Stomach (tissue), 9 donors: ENCODE measurements around the gene ELMOD1. TPM values are rescaled to one million over a fixed set of nuclear protein-coding genes. Genes with fewer than 3 reads are reported as not detected.

Experiments
- DNase-seq, 2 donors: peaks; one replicate each; pipeline versions ENCODE4 v3.0.0 to v3.0.0-alpha.2; 2013 to 2019
- H3K27ac ChIP-seq, 5 donors: fragments of 200-600 bp in 4 of 5; sonication (generic) in 4 of 5; one replicate each; pipeline ENCODE4 v1.5.1; 2013 to 2019; ENCODE audit warnings: mild to moderate bottlenecking in 1 of 5, moderate library complexity in 1 of 5
- H3K27me3 ChIP-seq, 3 donors: fragments of 200-600 bp; sonication (generic); one replicate each; pipeline ENCODE4 v1.5.1; 2017 to 2019; ENCODE audit warnings: mixed run types in 1 of 3
- H3K36me3 ChIP-seq, 4 donors: fragments of 200-600 bp; sonication (generic); 1 replicate in 3 of 4; 2 replicates in 1 of 4; pipeline ENCODE4 v1.5.1; 2016 to 2019
- H3K4me1 ChIP-seq, 4 donors: fragments of 200-600 bp; sonication (generic); one replicate each; pipeline ENCODE4 v1.5.1; 2016 to 2019
- H3K4me3 ChIP-seq, 4 donors: fragments of 200-600 bp; sonication (generic) in 3 of 4; one replicate each; pipeline ENCODE4 v1.5.1; 2016 to 2019; ENCODE audit warnings: mild to moderate bottlenecking in 1 of 4
- H3K9me3 ChIP-seq, 4 donors: fragments of 200-600 bp; sonication (generic); one replicate each; pipeline ENCODE4 v1.5.1; 2016 to 2019
- EP300 ChIP-seq: sonication (generic); formaldehyde crosslinking; IDR thresholded peaks from one replicate; pipeline ENCODE4 v1.6.1; 2017; ENCODE audit warnings: antibody characterized with exemption
- POLR2A ChIP-seq, 4 donors: fragments of 450-650 bp; IDR thresholded peaks; one replicate each; pipeline ENCODE4 v1.6.1; 2016; ENCODE audit warnings: antibody characterized with exemption in 4 of 4, control low read depth in 2 of 4, mild to moderate bottlenecking in 1 of 4, moderate library complexity in 1 of 4
- POLR2AphosphoS5 ChIP-seq, 3 donors: sonication (generic); formaldehyde crosslinking; IDR thresholded peaks; one replicate each; pipeline ENCODE4 v1.6.1; 2016; ENCODE audit warnings: antibody characterized with exemption in 3 of 3
- WGBS, 5 donors: extraction: QIAGEN DNeasy Blood & Tissue Kit in 3 of 5; methylation state at CpG; one replicate each; pipeline versions ENCODE4 v1.1.5 to v1.1.7; 2013 to 2018; 5-methylcytosine and 5-hydroxymethylcytosine counted together
- intact Hi-C: fragments of 100-400 bp; cut with DNase I; formaldehyde crosslinking; loops from one replicate; pipeline ENCODE4 v1.15.1; 2023; ENCODE audit warnings: low total_unique reads
- polyA plus RNA-seq, 3 donors: library from polyadenylated mRNA; stranded (reverse); fragments of 200-250 nt; gene quantifications; one replicate each; pipeline ENCODE4 v1.2.3, GENCODE V29; 2013
- total RNA-seq, 5 donors: library from RNA; depleted of rRNA; stranded (reverse); fragments of >200 nt; gene quantifications; one replicate each; pipeline versions ENCODE4 v1.1.0 to v1.2.3, GENCODE V29; 2014 to 2016
- TF ChIP-seq, protein P1 (sequence below), 7 experiments: fragments of 450-650 bp in 4 of 7; fragments of 200-600 bp in 3 of 7; sonication (generic) in 3 of 7; IDR thresholded peaks; one replicate each; pipeline ENCODE4 v1.5.1; 2016 to 2019; ENCODE audit warnings: antibody characterized with exemption in 7 of 7, control low read depth in 2 of 7, mild to moderate bottlenecking in 1 of 7
- donor health status: healthy with polysubstance abuse.
- donor health status: Bipolar disorder and iron deficiency.
- donor health status: healthy.

Gene ELMOD1
- total and polyA plus RNA-seq, 8 donors = 0.15 to 1.1 (median 0.31) TPM; not detected in 5

DNA sequence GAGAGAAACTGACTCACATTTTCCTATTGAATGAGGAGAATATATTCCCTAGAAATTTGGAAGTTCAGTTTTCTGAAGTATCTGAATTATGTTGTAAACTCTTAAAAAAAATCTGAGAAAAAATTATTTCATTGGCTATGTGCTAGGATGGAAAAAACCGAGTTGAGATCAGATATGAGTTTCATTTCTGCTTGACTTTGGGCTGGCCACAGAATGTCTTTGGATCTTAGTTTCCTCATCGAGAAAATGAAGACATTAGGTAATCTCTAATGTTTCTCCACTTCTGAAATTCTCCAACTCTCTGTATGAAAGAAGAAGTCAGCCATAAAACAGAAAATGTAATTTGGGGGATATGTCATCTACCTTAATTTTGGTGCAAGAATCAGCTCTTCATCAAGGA, 92.1 kb downstream of the ELMOD1 start:
- no peak overlapping the region for H3K4me3 ChIP-seq
- no peaks in the 10 kb centered on the region for H3K36me3 ChIP-seq
- no peak for DNase-seq
- intact Hi-C loops = no loop called here
- H3K9me3 ChIP-seq = no peaks in the 10 kb centered on the region
- H3K27ac ChIP-seq = no peak overlapping the region
- WGBS, 5 donors = 73 to 86% (median 83%) methylated on average over 2 of the region's 2 CpGs
- no peaks in the 10 kb centered on the region for H3K4me1 ChIP-seq
- H3K27me3 ChIP-seq = no peaks in the 10 kb centered on the region
- TF ChIP-seq POLR2A (IDR thresholded peaks at IDR 0.05) = no peak
- no peak for TF ChIP-seq EP300
- TF ChIP-seq POLR2AphosphoS5 (IDR thresholded peaks at IDR 0.05) = no peak
- TF ChIP-seq, protein P1, sequence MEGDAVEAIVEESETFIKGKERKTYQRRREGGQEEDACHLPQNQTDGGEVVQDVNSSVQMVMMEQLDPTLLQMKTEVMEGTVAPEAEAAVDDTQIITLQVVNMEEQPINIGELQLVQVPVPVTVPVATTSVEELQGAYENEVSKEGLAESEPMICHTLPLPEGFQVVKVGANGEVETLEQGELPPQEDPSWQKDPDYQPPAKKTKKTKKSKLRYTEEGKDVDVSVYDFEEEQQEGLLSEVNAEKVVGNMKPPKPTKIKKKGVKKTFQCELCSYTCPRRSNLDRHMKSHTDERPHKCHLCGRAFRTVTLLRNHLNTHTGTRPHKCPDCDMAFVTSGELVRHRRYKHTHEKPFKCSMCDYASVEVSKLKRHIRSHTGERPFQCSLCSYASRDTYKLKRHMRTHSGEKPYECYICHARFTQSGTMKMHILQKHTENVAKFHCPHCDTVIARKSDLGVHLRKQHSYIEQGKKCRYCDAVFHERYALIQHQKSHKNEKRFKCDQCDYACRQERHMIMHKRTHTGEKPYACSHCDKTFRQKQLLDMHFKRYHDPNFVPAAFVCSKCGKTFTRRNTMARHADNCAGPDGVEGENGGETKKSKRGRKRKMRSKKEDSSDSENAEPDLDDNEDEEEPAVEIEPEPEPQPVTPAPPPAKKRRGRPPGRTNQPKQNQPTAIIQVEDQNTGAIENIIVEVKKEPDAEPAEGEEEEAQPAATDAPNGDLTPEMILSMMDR (IDR thresholded peaks at IDR 0.05) = no peak

DNA sequence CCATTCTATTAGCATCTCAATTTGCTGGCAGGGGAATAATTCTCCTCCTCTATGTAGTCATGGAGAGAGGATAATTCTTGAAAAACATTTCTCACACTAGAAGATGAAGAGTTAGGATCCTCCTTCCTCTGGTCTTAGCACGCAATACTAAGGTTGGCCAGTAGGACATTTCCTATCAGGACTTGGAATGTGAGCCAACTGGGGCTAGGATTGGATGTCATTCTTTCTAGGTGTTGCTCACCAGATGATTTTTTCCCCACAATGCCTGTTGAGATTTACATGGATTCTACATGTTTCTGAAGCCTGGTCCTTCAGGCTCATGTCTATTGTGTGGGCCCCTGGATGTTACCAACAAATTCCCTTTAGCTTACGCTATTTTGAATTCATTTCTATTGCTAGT, 92.9 kb downstream of the ELMOD1 start:
- no peaks in the 10 kb centered on the region for H3K9me3 ChIP-seq
- H3K4me1 ChIP-seq = no peaks in the 10 kb centered on the region
- H3K36me3 ChIP-seq = no peaks in the 10 kb centered on the region
- no peak for TF ChIP-seq POLR2AphosphoS5 (IDR thresholded peaks at IDR 0.05)
- no peak for TF ChIP-seq EP300
- TF ChIP-seq, protein P1 (IDR thresholded peaks at IDR 0.05) = peak in 1 of 7 experiments; percentile 22
- no peak for TF ChIP-seq POLR2A (IDR thresholded peaks at IDR 0.05)
- intact Hi-C loops = no loop called here
- DNase-seq = no peak
- H3K27me3 ChIP-seq = no peaks in the 10 kb centered on the region
- H3K27ac ChIP-seq = no peak overlapping the region
- WGBS, 5 donors = 87 to 94% (median 93%) methylated on average over 2 of the region's 2 CpGs
- no peak overlapping the region for H3K4me3 ChIP-seq

DNA sequence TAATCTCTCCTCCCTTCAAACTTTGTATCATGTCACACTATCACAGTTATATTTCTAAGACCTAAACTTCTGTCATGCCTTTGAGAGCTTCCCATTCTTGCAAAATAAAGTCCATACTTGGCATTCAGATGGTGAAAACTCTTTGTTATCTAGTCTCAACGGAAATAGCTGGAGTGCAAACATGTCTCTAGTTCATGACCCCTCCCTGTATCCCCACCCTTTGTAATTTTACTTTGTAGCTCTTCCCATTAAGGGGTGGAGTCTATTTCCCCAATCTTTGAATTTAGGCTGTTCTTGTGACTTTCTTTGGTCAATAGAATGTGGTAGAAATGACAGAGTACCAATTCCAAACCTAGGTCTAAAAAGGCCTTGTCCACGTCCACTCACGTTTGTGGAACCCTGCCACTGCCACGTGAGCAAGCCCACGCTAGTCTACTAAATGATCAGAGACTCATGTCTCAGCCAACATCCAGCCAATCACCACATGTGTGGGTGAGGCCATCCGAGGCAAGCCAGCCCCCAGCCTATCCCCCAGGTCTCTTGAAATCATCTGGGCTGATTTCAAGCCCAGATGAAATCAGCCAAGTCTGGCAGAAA, 97.5 kb downstream of the ELMOD1 start:
- H3K9me3 ChIP-seq = no peaks in the 10 kb centered on the region
- intact Hi-C loops = no loop called here
- TF ChIP-seq POLR2A (IDR thresholded peaks at IDR 0.05) (no peak), POLR2AphosphoS5 (IDR thresholded peaks at IDR 0.05) (no peak), EP300 (no peak)
- TF ChIP-seq, protein P1 (IDR thresholded peaks at IDR 0.05) = no peak
- DNase-seq = no peak
- no peak overlapping the region for H3K27ac ChIP-seq
- H3K27me3 ChIP-seq = peaks cover 0 to 11% (median 0%) of the 10 kb centered on the region in 3 donors
- H3K36me3 ChIP-seq = no peaks in the 10 kb centered on the region
- no peak overlapping the region for H3K4me3 ChIP-seq
- WGBS, 5 donors = 62 to 81% (median 68%) methylated on average over 6 of the region's 6 CpGs
- peaks cover 0 to 9% (median 3%) of the 10 kb centered on the region in 4 donors for H3K4me1 ChIP-seq

DNA sequence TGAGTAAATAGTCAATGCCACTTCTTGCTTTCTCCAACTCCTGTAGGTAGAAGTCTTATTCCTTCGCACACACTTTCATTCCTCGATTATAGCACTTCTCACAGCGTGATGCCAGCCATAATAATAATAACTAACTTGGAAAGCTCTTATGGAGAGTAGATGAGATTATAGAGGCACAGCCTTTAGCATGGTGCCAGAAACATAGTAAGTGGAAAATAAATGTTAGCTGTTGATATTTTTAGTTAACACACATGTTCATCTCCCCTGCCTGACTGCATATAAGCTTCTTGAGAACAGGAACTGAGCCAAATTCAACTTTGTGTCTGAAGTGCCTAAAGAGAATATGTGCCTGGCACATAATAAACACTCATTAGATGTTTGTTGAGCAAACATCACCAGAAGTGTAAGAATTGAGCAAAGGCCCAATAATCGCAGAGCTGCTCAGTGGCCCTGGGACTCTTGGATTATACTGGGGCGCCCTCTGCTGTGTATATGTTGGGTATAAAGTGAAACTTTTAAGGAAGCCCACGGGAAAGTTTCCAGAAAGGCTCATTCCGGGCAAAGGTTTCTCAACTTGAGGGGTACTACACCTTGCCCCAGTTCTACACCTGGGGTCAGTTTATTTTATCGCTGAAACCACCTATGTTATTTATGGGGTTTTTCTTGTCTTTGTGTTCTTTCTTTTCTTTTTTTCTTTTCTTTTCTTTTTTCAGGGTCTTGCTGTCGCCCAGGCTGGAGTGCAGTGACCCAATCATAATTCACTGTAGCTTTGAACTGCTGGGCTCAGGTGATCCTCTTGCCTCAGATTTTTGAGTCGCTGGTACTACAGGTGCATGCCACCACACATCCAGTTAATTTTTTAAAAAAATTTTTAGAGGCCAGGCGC, 98.6 kb downstream of the ELMOD1 start:
- peak; percentile 81 to 82 for DNase-seq
- Histone ChIP-seq H3K4me1 (peaks cover 0 to 9% (median 3%) of the 10 kb centered on the region in 4 donors), H3K36me3 (no peaks in the 10 kb centered on the region), H3K27me3 (peaks cover 0 to 11% (median 0%) of the 10 kb centered on the region in 3 donors), H3K4me3 (peak overlapping the region in 1 of 4 donors; percentile 6), H3K9me3 (no peaks in the 10 kb centered on the region), H3K27ac (no peak overlapping the region)
- WGBS, 5 donors = 31 to 43% (median 34%) methylated on average over 11 of the region's 11 CpGs
- TF ChIP-seq EP300 = no peak
- TF ChIP-seq, protein P1 (IDR thresholded peaks at IDR 0.05) = peak in 4 of 7 experiments; percentile 13 to 76 (median 40)
- TF ChIP-seq POLR2A (IDR thresholded peaks at IDR 0.05) = no peak
- TF ChIP-seq POLR2AphosphoS5 (IDR thresholded peaks at IDR 0.05) = peak in 1 of 3 donors; percentile 11
- intact Hi-C loops = loop anchor here (5.0 kb wide), 1 partner anchor 117 kb away; no protein-coding TSS in a partner anchor
